SK-N-MC (cell line): ENCODE results near the gene RHEB.

Experiments used
- EZH2 ChIP-seq: fragments of 200-600 bp; sonication (generic); IDR thresholded peaks from one replicate; pipeline ENCODE4 v1.6.1; 2017; ENCODE audit warnings: antibody characterized with exemption
- FOXP2 ChIP-seq: optimal IDR thresholded peaks from 2 replicates; pipeline ENCODE3; 2011; ENCODE audit warnings: mild to moderate bottlenecking, moderate library complexity; ENCODE audit not compliant: insufficient read depth; ENCODE audit errors: extremely low read length, control extremely low read depth
- POLR2AphosphoS5 ChIP-seq: IDR thresholded peaks from 2 replicates; pipeline ENCODE4 v1.6.1; 2012; ENCODE audit warnings: mild to moderate bottlenecking, low read depth, low read length, borderline replicate concordance

DNA sequence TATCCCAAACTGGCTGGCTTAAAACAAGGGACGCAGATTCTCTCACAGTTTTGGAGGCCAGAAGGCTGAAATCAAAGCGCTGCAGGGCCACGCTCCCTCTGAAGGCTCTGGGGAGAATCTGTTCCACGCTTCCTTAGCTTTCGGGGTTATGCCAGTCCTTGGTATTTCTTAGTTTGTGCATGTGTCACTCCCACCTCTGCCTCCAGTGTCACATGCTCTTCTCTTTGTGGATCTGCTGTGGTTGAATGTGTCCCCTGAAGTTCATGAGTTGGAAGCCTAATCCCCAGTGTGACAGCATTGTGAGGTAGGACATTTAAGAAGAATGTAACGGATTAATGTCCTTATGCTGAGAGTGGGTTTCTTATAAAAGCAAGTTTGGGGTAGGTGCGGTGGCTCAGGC, 29.4 kb upstream of the RHEB start:
- TF ChIP-seq EZH2 (no peak), POLR2AphosphoS5 (no peak), FOXP2 (no peak)
